Heart left ventricle (tissue), 16 donors: ENCODE measurements around the gene TIGIT. TPM values are rescaled to one million over a fixed set of nuclear protein-coding genes. Genes with fewer than 3 reads are reported as not detected.

Source experiments
- ATAC-seq, 4 donors: fragments of 200-7000 bp; cut with Tn5 transposase; one replicate each; pipeline ENCODE4 v1.9.1; 2020 to 2022; ENCODE audit warnings: moderate library complexity in 4 of 4, mild to moderate bottlenecking in 3 of 4, moderate number of reproducible peaks in 1 of 4
- DNase-seq, 5 donors: peaks; one replicate each; pipeline ENCODE4 v3.0.0-alpha.2; 2020
- H3K27ac ChIP-seq, 12 donors: fragments of 200-600 bp; sonication (generic) in 4 of 12; one replicate each; pipeline versions ENCODE4 v1.5.0 to v1.8.0; 2016 to 2022; ENCODE audit warnings: mild to moderate bottlenecking in 2 of 12
- H3K27me3 ChIP-seq, 9 donors: fragments of 200-600 bp; sonication (generic) in 2 of 9; one replicate each; pipeline versions ENCODE4 v1.5.1 to v1.8.0; 2016 to 2022; ENCODE audit warnings: mild to moderate bottlenecking in 3 of 9
- H3K36me3 ChIP-seq, 9 donors: fragments of 200-600 bp; sonication (generic) in 2 of 9; one replicate each; pipeline versions ENCODE4 v1.5.0 to v1.8.0; 2018 to 2022; ENCODE audit warnings: mild to moderate bottlenecking in 2 of 9
- H3K4me1 ChIP-seq, 12 donors: fragments of 200-600 bp; sonication (generic) in 4 of 12; one replicate each; pipeline versions ENCODE4 v1.5.0 to v1.8.0; 2016 to 2022; ENCODE audit warnings: mild to moderate bottlenecking in 3 of 12
- H3K4me3 ChIP-seq, 12 donors: fragments of 200-600 bp; sonication (generic) in 4 of 12; one replicate each; pipeline versions ENCODE4 v1.5.0 to v1.8.0; 2017 to 2022; ENCODE audit warnings: mild to moderate bottlenecking in 9 of 12, moderate library complexity in 4 of 12
- H3K9me3 ChIP-seq, 12 donors: fragments of 200-600 bp; sonication (generic) in 4 of 12; one replicate each; pipeline versions ENCODE4 v1.5.0 to v1.8.0; 2016 to 2022; ENCODE audit warnings: mild to moderate bottlenecking in 1 of 12
- POLR2A ChIP-seq, 2 donors: fragments of 450-650 bp; IDR thresholded peaks; one replicate each; pipeline ENCODE4 v1.6.1; 2017; ENCODE audit warnings: antibody characterized with exemption in 2 of 2, mild to moderate bottlenecking in 2 of 2, moderate library complexity in 2 of 2
- WGBS, 4 donors: extraction: QIAGEN DNeasy Blood & Tissue Kit in 2 of 4; methylation state at CpG; one replicate each; pipeline versions ENCODE4 v1.1.5 to v1.1.7; 2013 to 2018; 5-methylcytosine and 5-hydroxymethylcytosine counted together
- intact Hi-C, 10 donors: fragments of 100-400 bp; cut with DNase I; formaldehyde crosslinking; loops; one replicate each; pipeline versions ENCODE4 v1.11.1 to v1.14.2; 2022
- long read RNA-seq, 3 donors: library from polyadenylated mRNA; unstranded; transcript quantifications; one replicate each; pipeline ENCODE4 v2.0.0, GENCODE V29; 2020 to 2021
- polyA plus RNA-seq, 2 donors: library from polyadenylated mRNA; stranded (reverse); fragments of 200-250 nt; gene quantifications; one replicate each; pipeline ENCODE4 v1.2.3, GENCODE V29; 2013
- total RNA-seq, 9 donors: library from RNA; depleted of rRNA in 2 of 9; stranded (reverse); fragments of >200 nt in 2 of 9; fragmentation: NEBNext Ultra II Directional in 3 of 9; extraction: Animal tissue kit (Norgen Biotek cat#: 25700) in 3 of 9; gene quantifications; one replicate each; pipeline versions ENCODE4 v1.1.0 to v1.2.4, GENCODE V29; 2016 to 2023
- TF ChIP-seq, protein P1 (sequence below), 12 donors: fragments of 200-600 bp; sonication (generic) in 4 of 12; IDR thresholded peaks; one replicate each; pipeline versions ENCODE4 v1.5.0 to v1.8.0; 2018 to 2022; ENCODE audit warnings: antibody characterized with exemption in 12 of 12, mild to moderate bottlenecking in 5 of 12
- donor health status: ischemic (EF 13 %, LVEDD 7.1; RV severe dilation, severe dysfunction).
- donor health status: healthy with polysubstance abuse.
- donor health status: DM: no; HTN: yes; CAD: no.
- donor health status: DM: no; HTN: no; CAD: no.
- donor health status: ischemic (EF 25% LVEDD 6.9; RV normal size, moderate dysfunction).
- donor health status: ischemic (EF 25% LVEDD 5.7; RV mildly dilated, moderate dysfunction).
- donor health status: healthy.
- donor health status: DM: yes; HTN: yes; CAD: no.
- donor health status: ischemic (EF 35%, LVEDD 5.7; RV mildly dilated, moderate dysfunction).
- donor health status: nonischemic (EF 11% LVEDD 7.7; RV severe dilation, severe dysfunction).
- donor health status: DM: yes; HTN: yes; CAD: no.
- donor health status: PGD.
- donor health status: ischemic (EF 29% LVEDD 5.4; RV normal size, mild dysfunction).
- donor health status: nonischemic (EF 23%, LVEDD 6.1; RV moderate dilation, normal function).

The TIGIT gene
- 1 to 10 TPM in 1 of 9 donors, under 1 TPM in 2, not detected in 6; 0.10 to 3.8 (median 0.77) TPM for total RNA-seq
- polyA plus RNA-seq = under 1 TPM in 1 of 2 donors, not detected in 1; 0.04 TPM
- long read RNA-seq, donor 1 = 0 reads
- long read RNA-seq, donor 2 = 0 reads
- long read RNA-seq, donor 3 = 0 reads

DNA sequence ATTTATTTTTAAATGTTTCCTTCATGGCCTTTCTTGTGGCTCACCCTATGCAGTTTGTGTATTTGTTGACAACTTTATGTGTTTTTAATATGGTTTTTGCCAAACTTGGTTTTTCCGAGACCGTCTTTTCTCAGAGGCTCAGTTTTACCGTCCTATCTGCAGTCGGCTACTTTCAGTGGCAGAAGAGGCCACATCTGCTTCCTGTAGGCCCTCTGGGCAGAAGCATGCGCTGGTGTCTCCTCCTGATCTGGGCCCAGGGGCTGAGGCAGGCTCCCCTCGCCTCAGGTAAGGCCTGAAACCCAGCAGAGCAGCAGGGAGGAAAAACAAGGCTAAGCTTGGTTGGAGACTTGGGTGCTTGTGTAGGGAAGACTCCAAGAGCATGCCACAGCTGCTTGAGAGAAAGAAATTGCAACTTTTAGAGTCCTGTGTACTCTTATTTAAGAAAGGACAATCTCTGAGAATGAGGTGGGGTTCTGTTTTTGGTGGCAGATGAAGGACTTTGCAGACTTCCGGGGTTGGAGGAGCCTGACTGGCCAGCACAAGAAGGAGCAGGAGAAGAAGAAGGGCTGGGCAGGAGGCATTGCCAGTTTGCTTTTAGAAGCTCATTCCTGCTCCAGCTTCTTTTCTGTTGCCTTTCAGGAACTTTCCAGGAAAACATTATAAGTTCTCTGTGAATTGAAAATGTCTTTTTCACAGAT is at the start of gene TIGIT:
TIGIT (plus strand) TSS at position 191 of the 698 bp plus-strand sequence; CDS start at position 225, 34 bp downstream.
- ATAC-seq (no peak), DNase-seq (no peak)
- H3K4me3 ChIP-seq = peak within 1 kb of the TSS in 1 of 12 donors; percentile 35
- H3K4me1 ChIP-seq = peaks cover 0 to 6% (median 0%) of the 10 kb centered on the region in 12 donors
- no peaks in the 10 kb centered on the region for H3K9me3 ChIP-seq
- H3K27ac ChIP-seq = peak within 1 kb of the TSS in 1 of 12 donors; percentile 67
- no peak for TF ChIP-seq POLR2A (IDR thresholded peaks at IDR 0.05)
- TF ChIP-seq, protein P1, sequence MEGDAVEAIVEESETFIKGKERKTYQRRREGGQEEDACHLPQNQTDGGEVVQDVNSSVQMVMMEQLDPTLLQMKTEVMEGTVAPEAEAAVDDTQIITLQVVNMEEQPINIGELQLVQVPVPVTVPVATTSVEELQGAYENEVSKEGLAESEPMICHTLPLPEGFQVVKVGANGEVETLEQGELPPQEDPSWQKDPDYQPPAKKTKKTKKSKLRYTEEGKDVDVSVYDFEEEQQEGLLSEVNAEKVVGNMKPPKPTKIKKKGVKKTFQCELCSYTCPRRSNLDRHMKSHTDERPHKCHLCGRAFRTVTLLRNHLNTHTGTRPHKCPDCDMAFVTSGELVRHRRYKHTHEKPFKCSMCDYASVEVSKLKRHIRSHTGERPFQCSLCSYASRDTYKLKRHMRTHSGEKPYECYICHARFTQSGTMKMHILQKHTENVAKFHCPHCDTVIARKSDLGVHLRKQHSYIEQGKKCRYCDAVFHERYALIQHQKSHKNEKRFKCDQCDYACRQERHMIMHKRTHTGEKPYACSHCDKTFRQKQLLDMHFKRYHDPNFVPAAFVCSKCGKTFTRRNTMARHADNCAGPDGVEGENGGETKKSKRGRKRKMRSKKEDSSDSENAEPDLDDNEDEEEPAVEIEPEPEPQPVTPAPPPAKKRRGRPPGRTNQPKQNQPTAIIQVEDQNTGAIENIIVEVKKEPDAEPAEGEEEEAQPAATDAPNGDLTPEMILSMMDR (IDR thresholded peaks at IDR 0.05) = no peak
- H3K36me3 ChIP-seq = no peaks in the 10 kb centered on the region
- WGBS, 4 donors = 90 to 94% (median 92%) methylated on average over 7 of the region's 7 CpGs
- H3K27me3 ChIP-seq = no peaks in the 10 kb centered on the region
- intact Hi-C loops = loop anchor here in 2 of 10 donors (10.0 kb wide), 1 partner anchor 139 kb away; no protein-coding TSS in a partner anchor

DNA sequence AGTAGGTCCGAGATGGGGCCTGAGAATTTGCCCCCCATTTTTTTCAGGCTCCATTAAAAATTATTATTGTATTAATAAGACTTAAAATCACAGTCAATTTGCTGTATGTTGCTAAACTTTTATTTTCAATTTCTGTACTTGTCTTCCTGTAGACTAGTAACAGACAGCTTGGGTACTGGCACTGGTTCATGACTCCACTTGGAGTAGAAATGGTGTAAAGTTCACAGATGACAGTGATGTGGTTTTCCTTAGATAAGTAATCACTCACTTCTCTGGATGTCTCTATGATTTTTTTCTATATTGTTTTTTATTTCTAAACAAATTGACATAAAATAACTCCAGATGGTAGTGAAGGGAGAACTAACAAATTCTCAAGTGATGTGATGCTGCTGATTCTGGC is 40.9 kb upstream of the TIGIT start:
- Histone ChIP-seq H3K4me3 (no peak overlapping the region), H3K36me3 (no peaks in the 10 kb centered on the region), H3K9me3 (peaks cover 0 to 7% (median 0%) of the 10 kb centered on the region in 12 donors), H3K27me3 (no peaks in the 10 kb centered on the region), H3K4me1 (no peaks in the 10 kb centered on the region), H3K27ac (no peak overlapping the region)
- DNase-seq (no peak), ATAC-seq (no peak)
- no peak for TF ChIP-seq POLR2A (IDR thresholded peaks at IDR 0.05)
- TF ChIP-seq, protein P1 (IDR thresholded peaks at IDR 0.05) = no peak
- 65 to 75% (median 74%) methylated on average over 1 of the region's 1 CpG for WGBS, 4 donors
- intact Hi-C loops = no loop called here

DNA sequence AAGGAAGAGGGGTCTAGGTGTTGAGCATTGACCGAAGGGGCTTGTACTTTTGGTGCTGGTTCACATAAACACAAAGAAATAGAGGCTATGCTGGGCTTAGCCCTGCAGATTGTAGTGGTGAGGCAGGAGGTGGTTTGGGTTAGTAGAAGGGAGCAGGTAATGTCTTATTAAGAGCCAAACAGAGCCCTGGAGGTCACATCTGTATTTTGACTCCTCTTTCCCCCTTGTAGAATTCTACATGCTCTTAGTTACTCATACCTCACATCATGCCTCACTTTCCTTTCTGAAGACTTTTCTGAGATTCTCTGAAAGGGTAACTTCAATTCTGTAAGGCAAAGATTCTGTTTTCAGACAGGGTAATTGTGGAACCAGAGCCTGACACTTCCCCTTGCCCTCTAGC is 40.3 kb upstream of the TIGIT start:
- no peak overlapping the region for H3K4me3 ChIP-seq
- H3K4me1 ChIP-seq = no peaks in the 10 kb centered on the region
- DNase-seq (no peak), ATAC-seq (no peak)
- WGBS, 4 donors = 77 to 90% (median 83%) methylated on average over 1 of the region's 1 CpG
- H3K27ac ChIP-seq = no peak overlapping the region
- H3K27me3 ChIP-seq = no peaks in the 10 kb centered on the region
- H3K9me3 ChIP-seq = peaks cover 0 to 12% (median 2%) of the 10 kb centered on the region in 12 donors
- H3K36me3 ChIP-seq = no peaks in the 10 kb centered on the region
- intact Hi-C loops = no loop called here
- TF ChIP-seq POLR2A (IDR thresholded peaks at IDR 0.05) = no peak
- TF ChIP-seq, protein P1 (IDR thresholded peaks at IDR 0.05) = no peak

DNA sequence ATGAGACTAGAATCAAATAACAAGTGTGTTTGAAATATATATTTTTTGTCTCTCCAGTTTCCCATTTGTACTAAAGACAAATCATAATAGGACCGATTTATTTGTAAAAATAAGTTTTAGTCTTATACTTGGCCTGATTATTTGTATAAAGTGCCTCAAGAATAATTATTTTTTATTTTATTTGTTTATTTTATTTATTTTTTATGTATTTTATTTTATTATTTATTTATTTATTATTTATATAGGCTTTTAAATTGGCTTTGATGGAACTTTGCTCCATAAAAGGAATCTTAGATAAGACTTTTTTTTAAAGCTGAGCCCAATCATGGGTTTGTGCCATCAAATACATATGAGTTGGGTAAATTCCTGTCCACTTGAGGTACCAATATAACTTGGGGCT is 34.3 kb upstream of the TIGIT start:
- no peak for DNase-seq
- Histone ChIP-seq H3K36me3 (no peaks in the 10 kb centered on the region), H3K4me3 (no peak overlapping the region), H3K4me1 (no peaks in the 10 kb centered on the region), H3K9me3 (peaks cover 0 to 26% (median 5%) of the 10 kb centered on the region in 12 donors), H3K27me3 (no peaks in the 10 kb centered on the region), H3K27ac (no peak overlapping the region)
- ATAC-seq = no peak
- WGBS, 4 donors = 80 to 92% (median 86%) methylated on average over 1 of the region's 1 CpG
- TF ChIP-seq, protein P1 (IDR thresholded peaks at IDR 0.05) = no peak
- TF ChIP-seq POLR2A (IDR thresholded peaks at IDR 0.05) = no peak
- intact Hi-C loops = no loop called here
